Vagina (tissue), 2 donors: ENCODE measurements around the gene RBBP5.

Experiments
- POLR2A ChIP-seq, 2 donors: fragments of 450-650 bp; IDR thresholded peaks; one replicate each; pipeline ENCODE4 v1.6.1; 2017; ENCODE audit warnings: antibody characterized with exemption in 2 of 2, mild to moderate bottlenecking in 2 of 2, moderate library complexity in 2 of 2
- POLR2AphosphoS5 ChIP-seq, 2 donors: sonication (generic); formaldehyde crosslinking; IDR thresholded peaks; one replicate each; pipeline ENCODE4 v1.9.0; 2017; ENCODE audit warnings: antibody characterized with exemption in 2 of 2, mild to moderate bottlenecking in 2 of 2, low read depth in 1 of 2; ENCODE audit not compliant: insufficient read depth in 1 of 2
- TF ChIP-seq, protein P1 (sequence below), 3 experiments: fragments of 450-650 bp in 2 of 3; fragments of 200-600 bp in 1 of 3; sonication (generic) in 1 of 3; IDR thresholded peaks; one replicate each; pipeline ENCODE4 v1.5.1; 2017 to 2019; ENCODE audit warnings: antibody characterized with exemption in 3 of 3, mild to moderate bottlenecking in 2 of 3, moderate library complexity in 2 of 3

DNA sequence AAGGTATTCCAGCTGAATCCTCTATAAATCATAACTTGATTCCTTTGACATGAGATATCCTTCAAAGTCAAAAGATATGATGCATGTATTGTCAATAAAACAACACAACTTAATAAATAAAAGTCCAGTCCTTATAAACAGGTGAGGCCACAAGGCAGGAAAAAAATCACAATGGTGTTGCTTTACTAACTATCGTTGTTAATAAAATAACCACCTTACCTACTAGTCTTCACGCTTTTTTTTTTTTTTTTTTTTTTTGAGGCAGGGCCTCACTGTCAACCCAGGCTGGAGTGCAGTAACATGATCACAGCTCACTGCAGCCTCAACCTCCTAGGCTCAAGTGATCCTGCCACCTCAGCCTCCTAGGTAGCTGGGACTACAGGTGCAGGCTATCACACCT lies 37.4 kb downstream of the RBBP5 start, which contains the start of gene TMEM81:
- TF ChIP-seq, protein P1, sequence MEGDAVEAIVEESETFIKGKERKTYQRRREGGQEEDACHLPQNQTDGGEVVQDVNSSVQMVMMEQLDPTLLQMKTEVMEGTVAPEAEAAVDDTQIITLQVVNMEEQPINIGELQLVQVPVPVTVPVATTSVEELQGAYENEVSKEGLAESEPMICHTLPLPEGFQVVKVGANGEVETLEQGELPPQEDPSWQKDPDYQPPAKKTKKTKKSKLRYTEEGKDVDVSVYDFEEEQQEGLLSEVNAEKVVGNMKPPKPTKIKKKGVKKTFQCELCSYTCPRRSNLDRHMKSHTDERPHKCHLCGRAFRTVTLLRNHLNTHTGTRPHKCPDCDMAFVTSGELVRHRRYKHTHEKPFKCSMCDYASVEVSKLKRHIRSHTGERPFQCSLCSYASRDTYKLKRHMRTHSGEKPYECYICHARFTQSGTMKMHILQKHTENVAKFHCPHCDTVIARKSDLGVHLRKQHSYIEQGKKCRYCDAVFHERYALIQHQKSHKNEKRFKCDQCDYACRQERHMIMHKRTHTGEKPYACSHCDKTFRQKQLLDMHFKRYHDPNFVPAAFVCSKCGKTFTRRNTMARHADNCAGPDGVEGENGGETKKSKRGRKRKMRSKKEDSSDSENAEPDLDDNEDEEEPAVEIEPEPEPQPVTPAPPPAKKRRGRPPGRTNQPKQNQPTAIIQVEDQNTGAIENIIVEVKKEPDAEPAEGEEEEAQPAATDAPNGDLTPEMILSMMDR (IDR thresholded peaks at IDR 0.05), result no peak
- TF ChIP-seq POLR2A (IDR thresholded peaks at IDR 0.05) (no peak), POLR2AphosphoS5 (IDR thresholded peaks at IDR 0.05; ENCODE audit: insufficient read depth in 1 of 2, low read depth in 1 of 2) (no peak)
